ENCODE data around the gene CABP2.

CABP2 gene

GRCh38 chr11:67496113-67496512, 27.1 kb downstream of the CABP2 start:
- Histone ChIP-seq H3K79me2 (ENCODE audit: control insufficient read depth, low read length) (no peaks in the 10 kb centered on the region), H3K9me2 (replicated peaks; ENCODE audit: control insufficient read depth, low read length) (no peaks in the 10 kb centered on the region), H3K36me3 (ENCODE audit: control insufficient read depth, low read length) (peaks cover 74% of the 10 kb centered on the region), H3F3A (ENCODE audit: control insufficient read depth, insufficient read depth) (peaks cover under 1% of the 10 kb centered on the region; the same call in 1 of the 2 replicates), H3K4me1 (ENCODE audit: control insufficient read depth, low read length) (no peaks in the 10 kb centered on the region), H3K9me3 (ENCODE audit: control insufficient read depth, insufficient read depth, low read length) (no peaks in the 10 kb centered on the region), H3K4me3 (ENCODE audit: low read length) (no peak overlapping the region), H3K27me3 (ENCODE audit: control insufficient read depth, low read length) (no peaks in the 10 kb centered on the region), H3K4me2 (ENCODE audit: low read length) (no peak overlapping the region), H4K20me1 (ENCODE audit: control insufficient read depth, insufficient read depth, low read depth, low read length) (no peaks in the 10 kb centered on the region), H3K27ac (ENCODE audit: low read depth, low read length) (no peak overlapping the region)
- no peak for TF ChIP-seq CTCF (IDR thresholded peaks at IDR 0.05; ENCODE audit: low read depth, low read length, poor library complexity, severe bottlenecking)
- TF ChIP-seq EZH2phosphoT487 (IDR thresholded peaks at IDR 0.05; ENCODE audit: borderline replicate concordance, low read length) = no peak

GRCh38 chr11:67495234-67496005, 27.8 kb downstream of the CABP2 start:
- Histone ChIP-seq H3K9me3 (ENCODE audit: control insufficient read depth, insufficient read depth, low read length) (no peaks in the 10 kb centered on the region), H3K79me2 (ENCODE audit: control insufficient read depth, low read length) (no peaks in the 10 kb centered on the region), H3K4me2 (ENCODE audit: low read length) (no peak overlapping the region), H3K4me1 (ENCODE audit: control insufficient read depth, low read length) (no peaks in the 10 kb centered on the region), H4K20me1 (ENCODE audit: control insufficient read depth, insufficient read depth, low read depth, low read length) (no peaks in the 10 kb centered on the region), H3K27me3 (ENCODE audit: control insufficient read depth, low read length) (no peaks in the 10 kb centered on the region), H3F3A (ENCODE audit: control insufficient read depth, insufficient read depth) (peaks cover 4% of the 10 kb centered on the region; the same call in 1 of the 2 replicates), H3K27ac (ENCODE audit: low read depth, low read length) (no peak overlapping the region), H3K9me2 (replicated peaks; ENCODE audit: control insufficient read depth, low read length) (no peaks in the 10 kb centered on the region), H3K36me3 (ENCODE audit: control insufficient read depth, low read length) (peaks cover 74% of the 10 kb centered on the region), H3K4me3 (ENCODE audit: low read length) (no peak overlapping the region)
- no peak for TF ChIP-seq EZH2phosphoT487 (IDR thresholded peaks at IDR 0.05; ENCODE audit: borderline replicate concordance, low read length)
- TF ChIP-seq CTCF (IDR thresholded peaks at IDR 0.05; ENCODE audit: low read depth, low read length, poor library complexity, severe bottlenecking) = no peak

- no peak overlapping the region for H3K4me2 ChIP-seq (ENCODE audit: low read length)
- TF ChIP-seq EZH2phosphoT487 (IDR thresholded peaks at IDR 0.05; ENCODE audit: borderline replicate concordance, low read length) (no peak), CTCF (IDR thresholded peaks at IDR 0.05; ENCODE audit: low read depth, low read length, poor library complexity, severe bottlenecking) (no peak)
- H4K20me1 ChIP-seq (ENCODE audit: control insufficient read depth, insufficient read depth, low read depth, low read length) = no peaks in the 10 kb centered on the region
- H3K27me3 ChIP-seq (ENCODE audit: control insufficient read depth, low read length) = no peaks in the 10 kb centered on the region
- no peak overlapping the region for H3K27ac ChIP-seq (ENCODE audit: low read depth, low read length)
- peaks cover 4% of the 10 kb centered on the region; the same call in 1 of the 2 replicates for H3F3A ChIP-seq (ENCODE audit: control insufficient read depth, insufficient read depth)
- H3K79me2 ChIP-seq (ENCODE audit: control insufficient read depth, low read length) = no peaks in the 10 kb centered on the region
- H3K4me1 ChIP-seq (ENCODE audit: control insufficient read depth, low read length) = no peaks in the 10 kb centered on the region
- peaks cover 74% of the 10 kb centered on the region for H3K36me3 ChIP-seq (ENCODE audit: control insufficient read depth, low read length)
- H3K4me3 ChIP-seq (ENCODE audit: low read length) = no peak overlapping the region
- H3K9me2 ChIP-seq (replicated peaks; ENCODE audit: control insufficient read depth, low read length) = no peaks in the 10 kb centered on the region
- no peaks in the 10 kb centered on the region for H3K9me3 ChIP-seq (ENCODE audit: control insufficient read depth, insufficient read depth, low read length)
Observed at GRCh38 chr11:67494371-67495233, 28.6 kb downstream of the CABP2 start.
